Brain microvascular endothelial cell (primary cell): ENCODE measurements around the gene KLF14.
"Not testable (repeated sequence)": the region's sequence is repeated elsewhere in the genome, so short reads cannot be mapped to it uniquely, and the experiment has no call there.

Source experiments
- DNase-seq: peaks from one replicate; pipeline ENCODE4 v3.0.0-alpha.2; 2020
- H3K27ac ChIP-seq: fragments of 250-450 bp; sonication (Bioruptor Pico); 2 replicates; pipeline ENCODE4 v1.5.1; 2020; ENCODE audit warnings: mild to moderate bottlenecking, moderate library complexity
- H3K27me3 ChIP-seq: fragments of 250-450 bp; sonication (Bioruptor Pico); replicated peaks from 2 replicates; pipeline ENCODE4 v1.5.1; 2020; ENCODE audit warnings: mild to moderate bottlenecking
- H3K36me3 ChIP-seq: fragments of 250-450 bp; sonication (Bioruptor Pico); replicated peaks from 2 replicates; pipeline ENCODE4 v1.5.1; 2020; ENCODE audit warnings: mild to moderate bottlenecking
- H3K4me3 ChIP-seq: 2 replicates; pipeline ENCODE4 v1.5.1; 2011; ENCODE audit warnings: low read depth, mild to moderate bottlenecking, control low read depth, low read length, moderate library complexity
- in situ Hi-C: cut with HindIII; loops from 2 replicates; pipeline ENCODE4 v1.10.0; 2017; ENCODE audit warnings: low sequenced_read_pairs, low pct_ligation_motif_present
- TF ChIP-seq, protein P1 (sequence below): IDR thresholded peaks from 2 replicates; pipeline ENCODE4 v1.5.1; 2011; ENCODE audit warnings: low read depth, mild to moderate bottlenecking, moderate library complexity, low read length, control low read depth, inconsistent platforms; ENCODE audit errors: missing control alignments

KLF14 gene

GRCh38 chr7:130733931-130734814 lies at the start of gene KLF14:
TSS of gene KLF14 (minus strand) at chr7:130734207. CDS start at chr7:130734033, 174 bp downstream.
- Histone ChIP-seq H3K4me3 (peak within 1 kb of the TSS; percentile 61), H3K27ac (no peak within 1 kb of the TSS), H3K36me3 (no peaks in the 10 kb centered on the region), H3K27me3 (peaks cover 29% of the 10 kb centered on the region)
- in situ Hi-C loops: no loop called here
- TF ChIP-seq, protein P1, sequence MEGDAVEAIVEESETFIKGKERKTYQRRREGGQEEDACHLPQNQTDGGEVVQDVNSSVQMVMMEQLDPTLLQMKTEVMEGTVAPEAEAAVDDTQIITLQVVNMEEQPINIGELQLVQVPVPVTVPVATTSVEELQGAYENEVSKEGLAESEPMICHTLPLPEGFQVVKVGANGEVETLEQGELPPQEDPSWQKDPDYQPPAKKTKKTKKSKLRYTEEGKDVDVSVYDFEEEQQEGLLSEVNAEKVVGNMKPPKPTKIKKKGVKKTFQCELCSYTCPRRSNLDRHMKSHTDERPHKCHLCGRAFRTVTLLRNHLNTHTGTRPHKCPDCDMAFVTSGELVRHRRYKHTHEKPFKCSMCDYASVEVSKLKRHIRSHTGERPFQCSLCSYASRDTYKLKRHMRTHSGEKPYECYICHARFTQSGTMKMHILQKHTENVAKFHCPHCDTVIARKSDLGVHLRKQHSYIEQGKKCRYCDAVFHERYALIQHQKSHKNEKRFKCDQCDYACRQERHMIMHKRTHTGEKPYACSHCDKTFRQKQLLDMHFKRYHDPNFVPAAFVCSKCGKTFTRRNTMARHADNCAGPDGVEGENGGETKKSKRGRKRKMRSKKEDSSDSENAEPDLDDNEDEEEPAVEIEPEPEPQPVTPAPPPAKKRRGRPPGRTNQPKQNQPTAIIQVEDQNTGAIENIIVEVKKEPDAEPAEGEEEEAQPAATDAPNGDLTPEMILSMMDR: no peak
- DNase-seq: no peak

DNA sequence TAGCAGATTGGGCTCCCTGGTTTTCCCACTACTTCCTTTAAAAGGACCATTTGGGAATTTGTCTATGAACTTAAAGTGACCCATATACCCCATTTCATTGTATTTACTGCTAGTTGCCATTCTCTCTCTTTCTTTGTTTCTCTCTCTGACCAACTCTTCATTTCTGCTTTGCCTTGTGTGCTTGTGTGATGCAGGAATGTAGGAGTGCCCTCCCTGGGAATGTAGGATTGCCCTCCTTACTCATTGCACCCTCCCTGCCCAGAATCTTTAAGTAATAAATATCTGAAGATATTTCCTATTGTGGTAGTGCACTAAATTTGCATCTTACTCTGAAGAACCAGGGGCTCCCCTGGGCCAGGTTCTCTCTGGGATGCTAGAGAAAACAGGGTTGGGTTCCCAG lies 47.3 kb upstream of the KLF14 start:
- in situ Hi-C loops: no loop called here
- no peak for DNase-seq
- Histone ChIP-seq H3K27me3 (no peaks in the 10 kb centered on the region), H3K4me3 (no peak overlapping the region), H3K27ac (no peak overlapping the region), H3K36me3 (no peaks in the 10 kb centered on the region)
- TF ChIP-seq, protein P1: no peak

DNA sequence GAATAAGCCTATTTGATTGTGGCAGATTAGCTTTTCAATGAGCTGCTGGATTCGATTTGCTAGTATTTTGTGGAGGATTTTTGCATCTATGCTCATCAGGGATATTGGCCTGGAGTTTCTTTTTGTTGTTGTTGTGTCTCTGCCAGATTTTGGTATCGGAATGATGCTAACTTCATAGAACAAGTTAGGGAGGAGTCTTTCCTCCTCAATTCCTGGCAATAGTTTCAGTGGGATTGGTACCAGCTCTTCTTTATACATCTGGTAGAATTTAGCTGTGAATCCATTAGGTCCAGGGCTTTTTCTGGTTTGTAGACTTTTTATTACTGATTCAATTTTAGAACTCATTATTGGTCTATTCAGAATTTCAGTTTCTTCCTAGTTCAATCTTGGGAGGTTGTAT lies 43.4 kb upstream of the KLF14 start:
- in situ Hi-C loops: no loop called here
- TF ChIP-seq, protein P1: no peak
- DNase-seq: no peak
- no peaks in the 10 kb centered on the region for H3K27me3 ChIP-seq
- H3K36me3 ChIP-seq: no peaks in the 10 kb centered on the region
- no peak overlapping the region for H3K27ac ChIP-seq
- no peak overlapping the region for H3K4me3 ChIP-seq

- in situ Hi-C loops, H3K27me3 ChIP-seq, H3K36me3 ChIP-seq, H3K27ac ChIP-seq, H3K4me3 ChIP-seq, DNase-seq: not testable (repeated sequence)
Measured at GRCh38 chr7:130772456-130772855, 38.4 kb upstream of the KLF14 start.

DNA sequence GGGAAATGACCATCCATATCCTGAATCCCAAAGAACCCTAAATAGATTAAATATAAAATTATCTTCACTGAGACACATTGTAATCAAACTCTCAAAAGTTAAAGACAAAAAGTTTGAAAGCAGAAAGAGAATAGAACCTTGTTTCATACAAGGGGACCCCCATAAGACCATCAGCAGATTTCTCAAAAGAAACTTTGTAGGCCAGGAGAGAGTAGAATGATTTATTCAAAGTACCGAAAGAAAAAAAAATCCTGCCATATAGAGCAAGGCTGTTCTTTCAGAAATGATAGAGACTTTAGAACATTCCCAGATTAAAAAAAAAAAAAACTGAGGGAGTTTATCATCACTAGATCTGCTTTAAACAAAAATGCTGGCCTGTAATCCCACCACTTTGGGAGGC lies 34.8 kb upstream of the KLF14 start:
- H3K4me3 ChIP-seq: no peak overlapping the region
- no peak overlapping the region for H3K27ac ChIP-seq
- TF ChIP-seq, protein P1: no peak
- no peaks in the 10 kb centered on the region for H3K36me3 ChIP-seq
- no peaks in the 10 kb centered on the region for H3K27me3 ChIP-seq
- in situ Hi-C loops: no loop called here
- DNase-seq: no peak

GRCh38 chr7:130764569-130764968 lies 30.6 kb upstream of the KLF14 start:
- H3K27me3 ChIP-seq, H3K4me3 ChIP-seq, in situ Hi-C loops, H3K27ac ChIP-seq, H3K36me3 ChIP-seq, DNase-seq: not testable (repeated sequence)
